ENCODE data around the gene HOXB3.

- TF ChIP-seq, protein P1, sequence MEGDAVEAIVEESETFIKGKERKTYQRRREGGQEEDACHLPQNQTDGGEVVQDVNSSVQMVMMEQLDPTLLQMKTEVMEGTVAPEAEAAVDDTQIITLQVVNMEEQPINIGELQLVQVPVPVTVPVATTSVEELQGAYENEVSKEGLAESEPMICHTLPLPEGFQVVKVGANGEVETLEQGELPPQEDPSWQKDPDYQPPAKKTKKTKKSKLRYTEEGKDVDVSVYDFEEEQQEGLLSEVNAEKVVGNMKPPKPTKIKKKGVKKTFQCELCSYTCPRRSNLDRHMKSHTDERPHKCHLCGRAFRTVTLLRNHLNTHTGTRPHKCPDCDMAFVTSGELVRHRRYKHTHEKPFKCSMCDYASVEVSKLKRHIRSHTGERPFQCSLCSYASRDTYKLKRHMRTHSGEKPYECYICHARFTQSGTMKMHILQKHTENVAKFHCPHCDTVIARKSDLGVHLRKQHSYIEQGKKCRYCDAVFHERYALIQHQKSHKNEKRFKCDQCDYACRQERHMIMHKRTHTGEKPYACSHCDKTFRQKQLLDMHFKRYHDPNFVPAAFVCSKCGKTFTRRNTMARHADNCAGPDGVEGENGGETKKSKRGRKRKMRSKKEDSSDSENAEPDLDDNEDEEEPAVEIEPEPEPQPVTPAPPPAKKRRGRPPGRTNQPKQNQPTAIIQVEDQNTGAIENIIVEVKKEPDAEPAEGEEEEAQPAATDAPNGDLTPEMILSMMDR (IDR thresholded peaks at IDR 0.05): no peak
- no peak for TF ChIP-seq POLR2A (IDR thresholded peaks at IDR 0.05)
Observed at GRCh38 chr17:48523010-48523409, 67.0 kb downstream of the HOXB3 start.
